Bronchial epithelial cell (primary cell): ENCODE results near the gene PSEN2. TPM values are rescaled to one million over a fixed set of nuclear protein-coding genes. Genes with fewer than 3 reads are reported as not detected.

Experiments
- DNase-seq: peaks from one replicate; pipeline ENCODE4 v3.0.0-alpha.2; 2010; ENCODE audit warnings: low read depth
- FAIRE-seq: peaks from 2 replicates; lab custom pipeline; 2011; peaks lifted over from hg19 to GRCh38; lab: Jason Lieb, UNC
- H3K27me3 ChIP-seq: 2 replicates; pipeline ENCODE4 v1.5.1; 2011; ENCODE audit warnings: low read length; ENCODE audit not compliant: control insufficient read depth, insufficient read depth
- H3K36me3 ChIP-seq: 2 replicates; pipeline ENCODE4 v1.5.1; 2011; ENCODE audit warnings: low read length; ENCODE audit not compliant: control insufficient read depth, insufficient read depth
- H3K4me3 ChIP-seq: 2 replicates; pipeline ENCODE4 v1.5.1; 2011; ENCODE audit warnings: mild to moderate bottlenecking, low read depth, low read length, control low read depth
- total RNA-seq: library from RNA; depleted of rRNA; stranded (reverse); fragments of >200 nt; gene quantifications from 2 replicates; pipeline ENCODE4 v1.2.1, GENCODE V29; 2014
- TF ChIP-seq, protein P1 (sequence below): IDR thresholded peaks from 2 replicates; pipeline ENCODE4 v1.5.1; 2011; ENCODE audit warnings: mild to moderate bottlenecking, moderate library complexity, low read length, control low read depth, inconsistent platforms; ENCODE audit not compliant: insufficient read depth, severe bottlenecking

PSEN2 gene
- total RNA-seq, 1 donor from 2014 or later = 20.3 TPM

DNA sequence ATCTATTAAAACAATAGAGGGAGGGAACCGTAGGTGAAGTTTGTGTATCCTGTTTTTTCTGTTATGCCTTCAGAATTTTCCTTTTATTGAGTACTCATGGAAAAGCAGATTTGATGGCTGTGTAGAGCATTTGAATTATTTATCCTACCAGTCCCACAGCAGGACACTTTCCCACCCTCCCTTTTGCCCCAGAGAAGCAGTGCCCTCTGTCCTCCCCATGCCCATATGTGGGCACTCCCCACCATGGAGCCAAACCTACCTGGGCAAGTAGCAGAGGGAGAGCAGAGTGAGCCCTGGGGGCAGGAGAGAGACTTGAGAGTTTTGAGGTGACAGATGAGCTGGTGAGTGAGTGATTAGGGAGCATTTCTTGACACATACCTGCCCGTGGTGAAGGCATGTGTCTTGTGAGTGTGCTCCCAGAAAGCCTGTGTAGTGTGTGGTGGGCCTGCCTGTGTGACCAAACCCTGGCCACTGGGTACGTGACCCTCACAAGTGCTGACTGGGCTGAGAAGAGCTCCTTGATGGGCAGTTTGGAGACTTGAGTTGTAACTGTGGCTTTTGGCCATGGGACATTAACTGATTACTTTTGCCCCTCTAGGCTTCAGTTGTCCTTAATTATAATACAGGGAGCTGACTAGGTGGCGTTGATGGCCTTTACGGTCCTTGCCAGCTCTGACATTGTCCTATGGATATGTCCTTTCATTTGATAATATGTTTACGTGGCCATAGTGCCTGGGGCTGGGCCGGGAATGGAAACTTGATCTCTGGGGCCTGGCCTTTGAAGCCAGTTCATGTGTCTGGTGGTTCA, 3.6 kb downstream of the PSEN2 start:
- DNase-seq (no peak), FAIRE-seq (no peak)
- H3K27me3 ChIP-seq = no peaks in the 10 kb centered on the region
- TF ChIP-seq, protein P1, sequence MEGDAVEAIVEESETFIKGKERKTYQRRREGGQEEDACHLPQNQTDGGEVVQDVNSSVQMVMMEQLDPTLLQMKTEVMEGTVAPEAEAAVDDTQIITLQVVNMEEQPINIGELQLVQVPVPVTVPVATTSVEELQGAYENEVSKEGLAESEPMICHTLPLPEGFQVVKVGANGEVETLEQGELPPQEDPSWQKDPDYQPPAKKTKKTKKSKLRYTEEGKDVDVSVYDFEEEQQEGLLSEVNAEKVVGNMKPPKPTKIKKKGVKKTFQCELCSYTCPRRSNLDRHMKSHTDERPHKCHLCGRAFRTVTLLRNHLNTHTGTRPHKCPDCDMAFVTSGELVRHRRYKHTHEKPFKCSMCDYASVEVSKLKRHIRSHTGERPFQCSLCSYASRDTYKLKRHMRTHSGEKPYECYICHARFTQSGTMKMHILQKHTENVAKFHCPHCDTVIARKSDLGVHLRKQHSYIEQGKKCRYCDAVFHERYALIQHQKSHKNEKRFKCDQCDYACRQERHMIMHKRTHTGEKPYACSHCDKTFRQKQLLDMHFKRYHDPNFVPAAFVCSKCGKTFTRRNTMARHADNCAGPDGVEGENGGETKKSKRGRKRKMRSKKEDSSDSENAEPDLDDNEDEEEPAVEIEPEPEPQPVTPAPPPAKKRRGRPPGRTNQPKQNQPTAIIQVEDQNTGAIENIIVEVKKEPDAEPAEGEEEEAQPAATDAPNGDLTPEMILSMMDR = no peak
- peaks cover 2% of the 10 kb centered on the region for H3K36me3 ChIP-seq
- H3K4me3 ChIP-seq = no peak overlapping the region

DNA sequence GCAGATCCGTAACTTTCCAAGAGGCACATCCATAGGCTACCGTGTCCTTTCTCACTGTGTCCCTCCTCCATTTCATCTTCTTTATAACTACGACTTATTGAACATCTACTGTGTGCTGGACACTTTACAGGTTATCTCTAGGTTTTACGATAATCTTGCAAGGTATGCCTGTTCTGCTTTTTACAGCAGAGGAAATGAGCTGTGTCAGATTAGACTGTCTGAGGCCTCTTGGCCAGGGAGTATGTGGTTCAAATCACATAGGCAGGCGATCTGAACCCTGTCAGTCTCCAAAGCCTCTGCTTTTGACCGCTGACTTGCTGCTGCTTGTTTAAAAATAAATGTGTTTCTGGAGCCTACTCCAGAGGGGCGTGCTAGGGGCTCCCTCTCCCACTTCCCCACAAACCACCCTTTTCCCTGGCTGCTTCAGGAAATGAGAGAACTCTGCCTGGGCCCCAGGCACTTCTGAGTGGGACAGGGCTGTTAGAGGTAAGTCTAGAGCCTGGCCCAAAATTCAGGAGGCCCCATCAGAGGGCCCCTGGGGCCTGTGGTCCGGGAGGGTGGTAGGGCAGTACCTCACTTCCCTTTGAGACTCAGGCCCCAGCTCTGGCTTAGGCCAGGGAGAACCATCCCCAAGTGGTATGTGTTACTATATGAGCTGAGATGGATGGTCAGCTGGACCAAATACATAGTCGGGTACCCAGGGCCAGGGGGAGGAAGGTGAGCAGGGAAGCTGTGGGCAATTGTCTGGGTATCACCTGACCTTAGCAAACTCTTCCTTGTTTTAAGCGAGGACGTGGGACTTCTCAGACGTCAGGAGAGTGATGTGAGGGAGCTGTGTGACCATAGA, 4.4 kb downstream of the PSEN2 start:
- no peaks in the 10 kb centered on the region for H3K27me3 ChIP-seq
- no peak for FAIRE-seq
- TF ChIP-seq, protein P1 = no peak
- H3K36me3 ChIP-seq = peaks cover 2% of the 10 kb centered on the region
- H3K4me3 ChIP-seq = no peak overlapping the region
- no peak for DNase-seq

DNA sequence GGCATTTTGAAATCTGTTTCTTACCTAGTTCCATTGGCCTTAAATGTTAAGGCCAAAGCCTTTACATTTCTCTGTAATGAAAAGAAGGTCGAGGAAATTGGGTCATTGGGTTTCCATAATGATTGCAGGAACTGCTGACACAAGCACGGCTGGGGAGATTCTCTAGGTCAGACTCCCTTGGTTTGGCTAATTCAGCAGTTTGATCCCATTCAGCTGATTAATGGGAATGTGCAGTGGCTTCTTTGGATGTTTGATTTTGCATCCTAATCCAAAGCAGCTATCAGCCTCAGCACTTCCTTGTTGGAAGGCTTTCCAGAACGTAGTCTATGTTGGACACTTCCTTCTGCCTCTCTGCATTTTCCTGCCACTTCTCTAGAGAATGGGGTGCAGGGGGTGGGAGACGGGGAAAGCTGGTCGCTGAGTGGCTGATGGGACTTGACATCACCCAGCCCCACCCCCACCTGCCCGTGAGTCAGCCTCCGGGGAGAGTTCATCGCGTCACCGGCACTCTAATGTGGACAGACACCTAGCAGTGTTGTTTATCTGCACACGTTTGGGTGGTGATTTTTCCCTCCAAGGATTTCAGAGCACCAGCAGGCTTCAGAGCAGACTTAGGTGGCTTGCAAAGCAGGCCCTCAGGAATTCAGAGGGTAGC, 5.4 kb downstream of the PSEN2 start:
- peak; percentile 82 for DNase-seq

DNA sequence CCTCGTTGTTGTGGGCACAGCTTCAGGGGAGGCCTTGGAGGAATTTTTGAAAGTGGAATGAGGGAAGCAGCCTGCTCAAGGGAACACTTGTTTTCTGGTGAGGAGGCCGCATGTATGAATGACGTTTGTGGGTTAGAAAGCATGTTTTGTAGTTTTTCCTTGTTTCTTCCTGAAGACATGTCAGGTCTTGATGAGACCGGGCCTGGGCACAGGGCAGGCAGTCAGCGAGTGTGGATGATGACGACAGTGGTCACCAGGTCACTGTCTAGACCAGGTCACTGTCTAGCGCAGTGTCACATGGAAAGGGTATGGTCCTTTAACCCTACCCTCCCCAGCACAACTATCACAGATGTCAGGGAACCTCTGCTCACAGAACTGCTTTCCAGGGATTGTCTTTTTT, 7.3 kb downstream of the PSEN2 start:
- no peaks in the 10 kb centered on the region for H3K27me3 ChIP-seq
- TF ChIP-seq, protein P1 = no peak
- no peak for FAIRE-seq
- DNase-seq = peak; percentile 65
- H3K36me3 ChIP-seq = peaks cover 3% of the 10 kb centered on the region
- no peak overlapping the region for H3K4me3 ChIP-seq

More for the DNA sequence above, 5.4 kb downstream of the PSEN2 start:
- FAIRE-seq = no peak
- Histone ChIP-seq H3K4me3 (no peak overlapping the region), H3K27me3 (no peaks in the 10 kb centered on the region), H3K36me3 (peaks cover 3% of the 10 kb centered on the region)
- TF ChIP-seq, protein P1 = no peak

DNA sequence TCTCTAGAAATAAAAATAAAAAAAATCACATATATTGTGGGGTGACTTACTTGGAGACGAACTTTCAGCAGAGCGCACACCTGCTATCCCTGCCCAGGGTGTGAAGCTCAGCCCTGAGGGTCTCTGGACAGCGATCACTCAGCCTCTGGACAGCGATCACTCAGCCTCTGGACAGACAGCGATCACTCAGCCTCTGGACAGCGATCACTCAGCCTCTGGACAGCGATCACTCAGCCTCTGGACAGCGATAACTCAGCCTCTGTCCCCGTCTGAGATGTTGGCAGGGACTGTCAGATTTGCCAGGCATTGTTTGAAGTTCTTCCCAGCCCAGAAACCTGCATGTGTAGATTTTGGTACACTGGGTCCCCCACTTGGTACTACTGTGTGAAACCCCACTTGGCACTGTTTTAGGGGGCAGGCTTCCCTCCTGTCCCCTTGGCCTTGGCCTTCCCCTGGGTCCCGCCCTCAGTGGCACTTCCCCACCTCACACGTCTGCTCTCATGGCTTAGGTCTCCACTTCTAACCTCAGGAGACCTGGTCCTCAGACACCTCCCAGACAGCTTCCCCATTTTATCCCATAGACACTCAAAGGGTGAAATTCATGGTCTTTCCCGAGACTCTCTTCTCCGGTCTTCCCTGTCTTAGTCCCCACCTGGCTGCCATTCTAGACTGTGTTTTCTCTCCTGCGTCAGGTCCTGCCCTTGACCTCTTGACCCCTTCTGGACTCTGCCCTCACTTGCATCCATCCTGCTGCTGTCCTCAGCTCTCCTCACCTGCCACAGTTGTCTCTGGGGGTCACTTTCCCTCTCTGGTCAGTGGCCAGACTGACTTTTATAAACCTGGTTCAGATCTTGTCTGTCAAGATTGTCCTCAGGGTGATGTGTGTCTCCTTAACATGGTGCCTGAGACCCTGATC, 10.2 kb downstream of the PSEN2 start:
- no peak for DNase-seq
- Histone ChIP-seq H3K27me3 (no peaks in the 10 kb centered on the region), H3K4me3 (no peak overlapping the region), H3K36me3 (peaks cover 3% of the 10 kb centered on the region)
- TF ChIP-seq, protein P1 = no peak
- no peak for FAIRE-seq
